ENCODE data around the gene TMIE. TPM values are rescaled to one million over a fixed set of nuclear protein-coding genes. Genes with fewer than 3 reads are reported as not detected.

TMIE gene
- total and polyA plus RNA-seq, 2 of the 8 experiments (the other 6 are each of a cell fraction or from before 2014, with no cell fraction given): 0.45 to 0.67 TPM

GRCh38 chr3:46716461-46717441 is 15.6 kb downstream of the TMIE start:
- H3K14ac ChIP-seq (ENCODE audit: insufficient read length): no peak overlapping the region
- H2BK15ac ChIP-seq (ENCODE audit: low read length): no peak overlapping the region
- H2AK5ac ChIP-seq (ENCODE audit: low read depth, low read length): no peak overlapping the region
- no peak overlapping the region for H3K9ac ChIP-seq (replicated peaks in 1 of 4; ENCODE audit: extremely low read depth in 1 of 4, low read depth in 3 of 4, low read length in 3 of 4)
- 89% methylated on average over 19 of the region's 19 CpGs; no CpG with 5 or more reads in 1 of the 2 experiments for WGBS, 2 experiments (ENCODE audit: extremely low coverage in 1 of 2, insufficient coverage in 1 of 2, insufficient read length in 1 of 2, insufficient replicate concordance in 2 of 2, low coverage in 1 of 2, low lambda C conversion rate in 2 of 2, missing lambda C conversion rate in 1 of 2)
- no peaks in the 10 kb centered on the region; a peak in 2 of 7 replicates for H3K4me1 ChIP-seq (replicated peaks in 1 of 4; ENCODE audit: control insufficient read depth in 3 of 4, insufficient read depth in 4 of 4, low read length in 3 of 4)
- H4K8ac ChIP-seq (ENCODE audit: extremely low read depth, insufficient read depth, low read length): no peak overlapping the region
- H2BK20ac ChIP-seq (ENCODE audit: low read length): no peak overlapping the region
- H3K9me3 ChIP-seq (ENCODE audit: insufficient read depth in 2 of 2, low read depth in 1 of 2, low read length in 1 of 2): no peaks in the 10 kb centered on the region; a peak in 1 of 4 replicates
- H2BK12ac ChIP-seq (ENCODE audit: low read depth, low read length): 0 out of 2 replicates have a peak overlapping the region, but pooled peaks have one; percentile 50
- ChIA-PET POLR2A (ENCODE audit: partially characterized antibody) (no interaction called here), CTCF (ENCODE audit: partially characterized antibody) (interaction anchor here (0.7 to 6.4 kb wide), 23 partner anchors 9 to 279 kb away, joined by 3 to 59 read pairs (median 4); partner anchors contain the start of gene TMIE)
- H3K23me2 ChIP-seq (ENCODE audit: low read depth, low read length): no peaks in the 10 kb centered on the region
- no peak overlapping the region for H3K27ac ChIP-seq (ENCODE audit: low read depth, low read length)
- peak in 1 of 2 experiments; percentile 42 for DNase-seq (ENCODE audit: low read depth in 1 of 2, low spot score in 2 of 2)
- no peak overlapping the region for H3K56ac ChIP-seq (replicated peaks; ENCODE audit: insufficient read length, low read depth, low read length)
- H3K4ac ChIP-seq (replicated peaks; ENCODE audit: insufficient read length, low read depth, low read length): no peak overlapping the region
- H3K23ac ChIP-seq (ENCODE audit: insufficient read length): no peak overlapping the region
- no peak overlapping the region for H4K91ac ChIP-seq (replicated peaks; ENCODE audit: insufficient read length, low read length)
- H3K27me3 ChIP-seq (replicated peaks in 1 of 4; ENCODE audit: control insufficient read depth in 3 of 4, extremely low read depth in 1 of 4, insufficient read depth in 3 of 4, low read length in 3 of 4): no peaks in the 10 kb centered on the region; a peak in 2 of 7 replicates
- H3K79me2 ChIP-seq (ENCODE audit: control insufficient read depth in 1 of 2, insufficient read depth in 2 of 2, low read length in 2 of 2): no peaks in the 10 kb centered on the region
- H4K5ac ChIP-seq (ENCODE audit: insufficient read length, low read depth, low read length): no peak overlapping the region
- TF ChIP-seq BRCA1 (IDR thresholded peaks at IDR 0.05; ENCODE audit: low read depth, low read length) (no peak), TBP (IDR thresholded peaks at IDR 0.05; ENCODE audit: low read depth, low read length) (no peak), GTF2F1 (IDR thresholded peaks at IDR 0.05; ENCODE audit: borderline replicate concordance, low read depth, low read length) (no peak)
- no peaks in the 10 kb centered on the region for H3K79me1 ChIP-seq (ENCODE audit: low read depth, low read length)
- no peak overlapping the region for H3K4me2 ChIP-seq (ENCODE audit: insufficient read depth in 1 of 2, low read depth in 2 of 2, low read length in 2 of 2)
- H2BK120ac ChIP-seq (replicated peaks; ENCODE audit: low read depth, low read length): no peak overlapping the region
- no peak overlapping the region for H2BK5ac ChIP-seq (ENCODE audit: low read depth, low read length)
- H4K20me1 ChIP-seq (replicated peaks in 1 of 2; ENCODE audit: control insufficient read depth in 1 of 2, insufficient read depth in 2 of 2, low read length in 2 of 2): no peaks in the 10 kb centered on the region
- H3K18ac ChIP-seq (ENCODE audit: extremely low read depth, low read length): no peak overlapping the region
- no peak for FAIRE-seq
- no peaks in the 10 kb centered on the region; a peak in 1 of 8 replicates for H3K36me3 ChIP-seq (ENCODE audit: control insufficient read depth in 2 of 4, insufficient read depth in 4 of 4, low read length in 3 of 4)
- H2AFZ ChIP-seq (ENCODE audit: low read length): no peak overlapping the region
- H3K4me3 ChIP-seq (ENCODE audit: extremely low read depth in 1 of 4, insufficient read depth in 2 of 4, low read depth in 3 of 4, low read length in 4 of 4): no peak overlapping the region
